H9 (cell line): Measurements from ENCODE around the gene ONECUT3. TPM values are rescaled to one million over a fixed set of nuclear protein-coding genes. Genes with fewer than 3 reads are reported as not detected.

Experiments
- DNase-seq: peaks from one replicate; pipeline ENCODE4 v3.0.0-alpha.2; 2017
- H2AFZ ChIP-seq: one replicate; pipeline ENCODE4 v1.6.1; 2013; ENCODE audit warnings: mild to moderate bottlenecking, low read length, control low read depth, moderate library complexity
- H2AK5ac ChIP-seq: 2 replicates; pipeline ENCODE4 v1.6.1; 2013; ENCODE audit warnings: low read length, control low read depth, mixed read lengths; ENCODE audit not compliant: insufficient read length
- H2BK120ac ChIP-seq: one replicate; pipeline ENCODE4 v1.6.1; 2013; ENCODE audit warnings: low read depth, mild to moderate bottlenecking, low read length, control low read depth, inconsistent platforms; ENCODE audit not compliant: poor library complexity, severe bottlenecking
- H2BK12ac ChIP-seq: 2 replicates; pipeline ENCODE4 v1.6.1; 2013; ENCODE audit warnings: low read length, control low read depth, mixed read lengths, low read depth; ENCODE audit not compliant: insufficient read length
- H2BK15ac ChIP-seq: 2 replicates; pipeline ENCODE4 v1.6.1; 2013; ENCODE audit warnings: low read depth, low read length, control low read depth
- H2BK20ac ChIP-seq: one replicate; pipeline ENCODE4 v1.6.1; 2013; ENCODE audit warnings: low read depth, mild to moderate bottlenecking, low read length, control low read depth, inconsistent platforms; ENCODE audit not compliant: poor library complexity, severe bottlenecking
- H2BK5ac ChIP-seq: 2 replicates; pipeline ENCODE4 v1.6.1; 2013; ENCODE audit warnings: low read length, control low read depth, mixed read lengths; ENCODE audit not compliant: insufficient read length
- H3K14ac ChIP-seq: 2 replicates; pipeline ENCODE4 v1.6.1; 2013; ENCODE audit warnings: low read length, control low read depth; ENCODE audit not compliant: insufficient read depth
- H3K18ac ChIP-seq: 2 replicates; pipeline ENCODE4 v1.6.1; 2013; ENCODE audit warnings: low read depth, mild to moderate bottlenecking, mixed read lengths, low read length, control low read depth; ENCODE audit not compliant: insufficient read length
- H3K23ac ChIP-seq: 2 replicates; pipeline ENCODE4 v1.6.1; 2013; ENCODE audit warnings: low read length, control low read depth, mixed read lengths, low read depth; ENCODE audit not compliant: insufficient read length
- H3K23me2 ChIP-seq: 2 replicates; pipeline ENCODE4 v1.6.1; 2013; ENCODE audit warnings: low read depth, mild to moderate bottlenecking, mixed read lengths, low read length, control low read depth; ENCODE audit not compliant: insufficient read length, poor library complexity, severe bottlenecking
- H3K27ac ChIP-seq: 2 replicates; pipeline ENCODE4 v1.5.1; 2013; ENCODE audit warnings: low read length, control low read depth, mixed read lengths, low read depth; ENCODE audit not compliant: insufficient read length
- H3K27me3 ChIP-seq: 2 replicates; pipeline ENCODE4 v1.6.1; 2013; ENCODE audit warnings: low read length, control low read depth, inconsistent platforms; ENCODE audit not compliant: insufficient read depth
- H3K4ac ChIP-seq: 2 replicates; pipeline ENCODE4 v1.6.1; 2013; ENCODE audit warnings: low read depth, mild to moderate bottlenecking, control low read depth, inconsistent platforms, low read length, moderate library complexity
- H3K4me1 ChIP-seq: 2 replicates; pipeline ENCODE4 v1.6.1; 2013; ENCODE audit warnings: low read length, control low read depth, inconsistent platforms; ENCODE audit not compliant: insufficient read depth
- H3K4me2 ChIP-seq: 2 replicates; pipeline ENCODE4 v1.6.1; 2013; ENCODE audit warnings: low read length, control low read depth, mixed read lengths; ENCODE audit not compliant: insufficient read length, insufficient read depth
- H3K56ac ChIP-seq: 2 replicates; pipeline ENCODE4 v1.6.1; 2013; ENCODE audit warnings: low read depth, mild to moderate bottlenecking, mixed read lengths, low read length, control low read depth; ENCODE audit not compliant: insufficient read length
- H3K79me1 ChIP-seq: 2 replicates; pipeline ENCODE4 v1.6.1; 2013; ENCODE audit warnings: low read depth, mild to moderate bottlenecking, moderate library complexity, low read length, control low read depth, inconsistent platforms; ENCODE audit not compliant: insufficient read depth, poor library complexity, severe bottlenecking
- H3K79me2 ChIP-seq: 2 replicates; pipeline ENCODE4 v1.6.1; 2013; ENCODE audit warnings: low read length, control low read depth, inconsistent platforms; ENCODE audit not compliant: insufficient read depth
- H3K9ac ChIP-seq: 2 replicates; pipeline ENCODE4 v1.6.1; 2013; ENCODE audit warnings: low read length, control low read depth, mixed read lengths; ENCODE audit not compliant: insufficient read length; ENCODE audit errors: extremely low read depth
- H3K9me3 ChIP-seq: one replicate; pipeline ENCODE4 v1.6.1; 2013; ENCODE audit warnings: low read depth, low read length, inconsistent platforms; ENCODE audit not compliant: control insufficient read depth
- H3T11ph ChIP-seq: one replicate; pipeline ENCODE4 v1.6.1; 2013; ENCODE audit warnings: mild to moderate bottlenecking, low read length, control low read depth, inconsistent platforms
- H4K20me1 ChIP-seq: one replicate; pipeline ENCODE4 v1.6.1; 2013; ENCODE audit not compliant: control insufficient read depth, insufficient read length, insufficient read depth
- H4K5ac ChIP-seq: 2 replicates; pipeline ENCODE4 v1.6.1; 2013; ENCODE audit warnings: low read depth, mild to moderate bottlenecking, mixed read lengths, low read length, control low read depth; ENCODE audit not compliant: insufficient read length
- H4K8ac ChIP-seq: replicated peaks from 2 replicates; pipeline ENCODE4 v1.6.1; 2013; ENCODE audit warnings: low read length, control low read depth, mixed read lengths, low read depth; ENCODE audit not compliant: insufficient read length
- H4K91ac ChIP-seq: 2 replicates; pipeline ENCODE4 v1.6.1; 2013; ENCODE audit warnings: low read depth, mild to moderate bottlenecking, moderate library complexity, mixed read lengths, low read length, control low read depth; ENCODE audit not compliant: insufficient read length
- H3K27ac Mint-ChIP-seq, 3 experiments: 2 replicates in 2 of 3; 3 replicates in 1 of 3; pipeline ENCODE4 v1.8.0; 2020 to 2021; ENCODE audit warnings: mixed read lengths in 3 of 3, mild to moderate bottlenecking in 1 of 3, moderate library complexity in 1 of 3
- H3K27me3 Mint-ChIP-seq: 2 replicates; pipeline ENCODE4 v1.8.0; 2021; ENCODE audit warnings: low read depth, mild to moderate bottlenecking, moderate library complexity, mixed read lengths
- H3K36me3 Mint-ChIP-seq, 3 experiments: 2 replicates in 2 of 3; 3 replicates in 1 of 3; pipeline ENCODE4 v1.8.0; 2020 to 2021; ENCODE audit warnings: low read depth in 3 of 3, mixed read lengths in 3 of 3; ENCODE audit not compliant: insufficient read depth in 1 of 3
- H3K4me1 Mint-ChIP-seq, 2 experiments: 2 replicates each; pipeline ENCODE4 v1.8.0; 2020; ENCODE audit warnings: mixed read lengths in 2 of 2
- H3K4me3 Mint-ChIP-seq, 2 experiments: 2 replicates in 1 of 2; 3 replicates in 1 of 2; pipeline ENCODE4 v1.8.0; 2020 to 2021; ENCODE audit warnings: mild to moderate bottlenecking in 2 of 2, mixed read lengths in 2 of 2, moderate library complexity in 1 of 2
- H3K9me3 Mint-ChIP-seq, 2 experiments: 2 replicates in 1 of 2; 3 replicates in 1 of 2; pipeline ENCODE4 v1.8.0; 2020; ENCODE audit warnings: mild to moderate bottlenecking in 2 of 2, mixed read lengths in 2 of 2, moderate library complexity in 1 of 2
- CTCF ChIP-seq: fragments of 200-600 bp; sonication (generic); conservative IDR thresholded peaks from 3 replicates; pipeline ENCODE4 v1.8.0; 2021; ENCODE audit warnings: antibody characterized with exemption, mild to moderate bottlenecking
- WGBS: extraction: QIAGEN DNeasy Blood & Tissue Kit; methylation state at CpG from one replicate; pipeline ENCODE4 v1.1.7; 2013; ENCODE audit warnings: missing lambda C conversion rate, low lambda C conversion rate, mixed read lengths; ENCODE audit not compliant: insufficient read length; ENCODE audit errors: extremely low coverage; 5-methylcytosine and 5-hydroxymethylcytosine counted together
- total RNA-seq: library from RNA; stranded (reverse); gene quantifications from 2 replicates; pipeline ENCODE4 v1.2.1, GENCODE V29; 2021

ONECUT3 gene
- total RNA-seq, 1 experiment from 2014 or later = 0.04 TPM

- Histone ChIP-seq H4K8ac (no peak overlapping the region), H3K79me2 (no peaks in the 10 kb centered on the region), H3T11ph (no peak overlapping the region), H3K9ac (no peak overlapping the region), H3K23me2 (no peaks in the 10 kb centered on the region), H3K4me1 (no peaks in the 10 kb centered on the region), H3K18ac (no peak overlapping the region), H3K27ac (no peak overlapping the region), H3K79me1 (no peaks in the 10 kb centered on the region), H2BK120ac (no peak overlapping the region), H4K91ac (no peak overlapping the region), H3K4ac (no peak overlapping the region), H3K4me2 (no peak overlapping the region), H3K9me3 (no peaks in the 10 kb centered on the region), H2BK15ac (no peak overlapping the region), H3K56ac (no peak overlapping the region), H3K27me3 (peaks cover 90% of the 10 kb centered on the region), H3K23ac (no peak overlapping the region), H2BK5ac (no peak overlapping the region), H4K5ac (no peak overlapping the region), H2BK12ac (no peak overlapping the region), H2AFZ (no peak overlapping the region), H4K20me1 (peaks cover under 1% of the 10 kb centered on the region), H3K14ac (no peak overlapping the region), H2BK20ac (no peak overlapping the region), H2AK5ac (no peak overlapping the region)
- Mint-ChIP-seq H3K4me1 (peaks cover 2 to 32% of the 10 kb centered on the region in 2 experiments), H3K27me3 (peaks cover 90% of the 10 kb centered on the region), H3K4me3 (peak overlapping the region in 1 of 2 experiments; percentile 70; a peak in 2 of 5 replicates), H3K27ac (no peak overlapping the region), H3K36me3 (no peaks in the 10 kb centered on the region; a peak in 1 of 7 replicates), H3K9me3 (peaks cover 2 to 6% of the 10 kb centered on the region in 2 experiments; a peak in 3 of 5 replicates)
- WGBS = no CpG with 5 or more reads among the region's 86 CpGs
- DNase-seq = no peak
- TF ChIP-seq CTCF = no peak
Measured at GRCh38 chr19:1757468-1758230, 4.3 kb downstream of the ONECUT3 start.
